C4-2B (cell line): ENCODE measurements around the gene NDUFAB1.

Source experiments
- ZFX ChIP-seq: fragments of 450-650 bp; IDR thresholded peaks from 2 replicates; pipeline ENCODE4 v1.6.1; 2017
- TF ChIP-seq, protein P1 (sequence below): fragments of 450-650 bp; conservative IDR thresholded peaks from 2 replicates; pipeline ENCODE4 v1.5.1; 2017; ENCODE audit warnings: mild to moderate bottlenecking

- TF ChIP-seq, protein P1, sequence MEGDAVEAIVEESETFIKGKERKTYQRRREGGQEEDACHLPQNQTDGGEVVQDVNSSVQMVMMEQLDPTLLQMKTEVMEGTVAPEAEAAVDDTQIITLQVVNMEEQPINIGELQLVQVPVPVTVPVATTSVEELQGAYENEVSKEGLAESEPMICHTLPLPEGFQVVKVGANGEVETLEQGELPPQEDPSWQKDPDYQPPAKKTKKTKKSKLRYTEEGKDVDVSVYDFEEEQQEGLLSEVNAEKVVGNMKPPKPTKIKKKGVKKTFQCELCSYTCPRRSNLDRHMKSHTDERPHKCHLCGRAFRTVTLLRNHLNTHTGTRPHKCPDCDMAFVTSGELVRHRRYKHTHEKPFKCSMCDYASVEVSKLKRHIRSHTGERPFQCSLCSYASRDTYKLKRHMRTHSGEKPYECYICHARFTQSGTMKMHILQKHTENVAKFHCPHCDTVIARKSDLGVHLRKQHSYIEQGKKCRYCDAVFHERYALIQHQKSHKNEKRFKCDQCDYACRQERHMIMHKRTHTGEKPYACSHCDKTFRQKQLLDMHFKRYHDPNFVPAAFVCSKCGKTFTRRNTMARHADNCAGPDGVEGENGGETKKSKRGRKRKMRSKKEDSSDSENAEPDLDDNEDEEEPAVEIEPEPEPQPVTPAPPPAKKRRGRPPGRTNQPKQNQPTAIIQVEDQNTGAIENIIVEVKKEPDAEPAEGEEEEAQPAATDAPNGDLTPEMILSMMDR: no peak
- no peak for TF ChIP-seq ZFX
Measured at GRCh38 chr16:23590181-23590580, 5.9 kb downstream of the NDUFAB1 start.
